ENCODE results near the gene ARL5A. TPM values are rescaled to one million over a fixed set of nuclear protein-coding genes. Genes with fewer than 3 reads are reported as not detected.

Gene ARL5A
- total and polyA plus RNA-seq, 11 donors = 12.9 to 59.1 (median 54.4) TPM

GRCh38 chr2:151805961-151806360 is 22.3 kb downstream of the ARL5A start:
- DNase-seq (no peak), ATAC-seq (no peak)
- Histone ChIP-seq H3K9me3 (no peaks in the 10 kb centered on the region), H3K27me3 (no peaks in the 10 kb centered on the region), H3K4me3 (no peak overlapping the region), H3K4me1 (peaks cover 0 to 13% (median 6%) of the 10 kb centered on the region in 12 donors), H3K27ac (no peak overlapping the region), H3K36me3 (peaks cover 0 to 86% (median 68%) of the 10 kb centered on the region in 9 donors)
- intact Hi-C loops (cut with DNase I) = loop anchor here in 3 of 10 donors (10.0 kb wide), 2 partner anchors 191 to 199 kb away; no protein-coding TSS in a partner anchor
- TF ChIP-seq POLR2A (IDR thresholded peaks at IDR 0.05) (no peak), CTCF (IDR thresholded peaks at IDR 0.05) (no peak)

DNA sequence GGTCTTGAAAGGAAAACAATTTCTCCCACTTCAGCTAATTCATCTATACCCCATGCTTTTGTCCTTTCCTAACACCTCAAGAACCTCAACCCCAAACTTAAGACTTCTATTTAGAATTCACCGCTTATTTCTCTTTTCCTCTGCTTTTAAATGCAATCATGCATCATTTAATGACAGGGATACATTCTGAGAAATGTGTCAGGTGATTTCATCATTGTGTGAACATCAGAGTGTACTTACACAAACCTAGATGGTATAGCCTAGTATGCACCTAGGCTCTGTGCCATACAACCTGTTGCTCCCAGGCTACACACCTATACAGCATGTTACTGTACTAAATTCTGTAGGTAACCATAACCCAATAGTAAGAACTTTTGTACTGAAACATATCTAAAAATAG is 22.9 kb downstream of the ARL5A start:
- no peak for TF ChIP-seq POLR2A (IDR thresholded peaks at IDR 0.05)
- TF ChIP-seq CTCF (IDR thresholded peaks at IDR 0.05) = no peak
- no peak overlapping the region for H3K27ac ChIP-seq
- no peak for ATAC-seq
- 96 to 100% (median 99%) methylated on average over 1 of the region's 1 CpG for WGBS, 4 donors
- peaks cover 0 to 84% (median 62%) of the 10 kb centered on the region in 9 donors for H3K36me3 ChIP-seq
- no peaks in the 10 kb centered on the region for H3K27me3 ChIP-seq
- no peak for DNase-seq
- intact Hi-C loops (cut with DNase I) = loop anchor here in 3 of 10 donors (10.0 kb wide), 2 partner anchors 191 to 199 kb away; no protein-coding TSS in a partner anchor
- peaks cover 0 to 13% (median 6%) of the 10 kb centered on the region in 12 donors for H3K4me1 ChIP-seq
- H3K9me3 ChIP-seq = no peaks in the 10 kb centered on the region
- no peak overlapping the region for H3K4me3 ChIP-seq

- DNase-seq (no peak), ATAC-seq (no peak)
- Histone ChIP-seq H3K27me3 (no peaks in the 10 kb centered on the region), H3K27ac (no peak overlapping the region), H3K4me3 (no peak overlapping the region), H3K9me3 (no peaks in the 10 kb centered on the region), H3K36me3 (peaks cover 0 to 83% (median 59%) of the 10 kb centered on the region in 9 donors), H3K4me1 (peaks cover 0 to 13% (median 6%) of the 10 kb centered on the region in 12 donors)
- TF ChIP-seq CTCF (IDR thresholded peaks at IDR 0.05) = no peak
- TF ChIP-seq POLR2A (IDR thresholded peaks at IDR 0.05) = no peak
- intact Hi-C loops (cut with DNase I) = loop anchor here in 3 of 10 donors (10.0 kb wide), 2 partner anchors 189 to 201 kb away; no protein-coding TSS in a partner anchor
These were observed 24.4 kb downstream of the ARL5A start for GRCh38 chr2:151803811-151804210.

GRCh38 chr2:151802315-151802714 is 25.9 kb downstream of the ARL5A start:
- no peak for TF ChIP-seq POLR2A (IDR thresholded peaks at IDR 0.05)
- no peak for TF ChIP-seq CTCF (IDR thresholded peaks at IDR 0.05)
- Histone ChIP-seq H3K4me1 (peaks cover 0 to 4% (median 0%) of the 10 kb centered on the region in 12 donors), H3K4me3 (no peak overlapping the region), H3K36me3 (peaks cover 0 to 80% (median 63%) of the 10 kb centered on the region in 9 donors), H3K27ac (no peak overlapping the region), H3K27me3 (no peaks in the 10 kb centered on the region), H3K9me3 (no peaks in the 10 kb centered on the region)
- DNase-seq = no peak
- no peak for ATAC-seq
- intact Hi-C loops (cut with DNase I) = loop anchor here in 3 of 10 donors (10.0 kb wide), 2 partner anchors 188 to 202 kb away; no protein-coding TSS in a partner anchor
- WGBS, 4 donors = 87 to 95% (median 91%) methylated on average over 2 of the region's 2 CpGs

Data from heart left ventricle (tissue), 16 donors.